H7 (cell line): ENCODE data around the gene IRGQ. TPM values are rescaled to one million over a fixed set of nuclear protein-coding genes. Genes with fewer than 3 reads are reported as not detected.
"Not testable (repeated sequence)": the region's sequence is repeated elsewhere in the genome, so short reads cannot be mapped to it uniquely, and the experiment has no call there.

Experiments
- DNase-seq: peaks from one replicate; pipeline ENCODE4 v3.0.0; 2012
- H3K27me3 ChIP-seq: 2 replicates; pipeline ENCODE4 v1.6.0; 2011; ENCODE audit warnings: mild to moderate bottlenecking, low read length; ENCODE audit not compliant: control insufficient read depth, insufficient read depth
- H3K36me3 ChIP-seq: replicated peaks from 2 replicates; pipeline ENCODE4 v1.5.1; 2011; ENCODE audit warnings: low read length; ENCODE audit not compliant: control insufficient read depth, insufficient read depth
- H3K4me3 ChIP-seq: 2 replicates; pipeline ENCODE4 v1.5.1; 2011; ENCODE audit warnings: low read depth, mild to moderate bottlenecking, control low read depth, low read length, moderate library complexity; ENCODE audit not compliant: insufficient read depth
- total RNA-seq: library from RNA; depleted of rRNA; stranded (reverse); fragments of >200 nt; shearing (Covaris generic); gene quantifications from 2 replicates; pipeline ENCODE4 v1.2.3, GENCODE V29; 2014

Gene IRGQ
- total RNA-seq, 1 experiment from 2014 or later, result 16.5 TPM

- DNase-seq, result no peak
- peaks cover 14% of the 10 kb centered on the region for H3K36me3 ChIP-seq
- H3K27me3 ChIP-seq, result no peaks in the 10 kb centered on the region
- H3K4me3 ChIP-seq, result no peak overlapping the region
These were observed 1.9 kb upstream of the IRGQ start for GRCh38 chr19:43597876-43598275.

- H3K27me3 ChIP-seq, result no peaks in the 10 kb centered on the region
- peak overlapping the region; percentile 75 for H3K4me3 ChIP-seq
- peaks cover 14% of the 10 kb centered on the region for H3K36me3 ChIP-seq
- no peak for DNase-seq
These were observed 1.0 kb upstream of the IRGQ start for GRCh38 chr19:43596842-43597461.

GRCh38 chr19:43595605-43595998 lies 332 bp downstream of the IRGQ start:
- DNase-seq, result no peak
- Histone ChIP-seq H3K4me3 (peak overlapping the region; percentile 43), H3K36me3 (peaks cover 14% of the 10 kb centered on the region), H3K27me3 (no peaks in the 10 kb centered on the region)

- Histone ChIP-seq H3K27me3 (no peaks in the 10 kb centered on the region), H3K4me3 (peak overlapping the region; percentile 43), H3K36me3 (peaks cover 12% of the 10 kb centered on the region)
- peak; percentile 89 for DNase-seq
These were observed 977 bp downstream of the IRGQ start for GRCh38 chr19:43594710-43595604.

GRCh38 chr19:43594081-43594697 lies 1.7 kb downstream of the IRGQ start:
- Histone ChIP-seq H3K36me3 (peaks cover 10% of the 10 kb centered on the region), H3K4me3 (no peak overlapping the region), H3K27me3 (no peaks in the 10 kb centered on the region)
- no peak for DNase-seq

- H3K4me3 ChIP-seq, result no peak overlapping the region
- H3K27me3 ChIP-seq, result no peaks in the 10 kb centered on the region
- no peak for DNase-seq
- peaks cover 12% of the 10 kb centered on the region for H3K36me3 ChIP-seq
These were observed 3.1 kb downstream of the IRGQ start for GRCh38 chr19:43592800-43593350.

GRCh38 chr19:43591904-43592772 lies 3.8 kb downstream of the IRGQ start:
- DNase-seq, result no peak
- H3K36me3 ChIP-seq, result peaks cover 12% of the 10 kb centered on the region
- no peaks in the 10 kb centered on the region for H3K27me3 ChIP-seq
- no peak overlapping the region for H3K4me3 ChIP-seq

- Histone ChIP-seq H3K36me3 (peaks cover 12% of the 10 kb centered on the region), H3K27me3 (no peaks in the 10 kb centered on the region), H3K4me3 (no peak overlapping the region)
- no peak for DNase-seq
These were observed 6.3 kb downstream of the IRGQ start for GRCh38 chr19:43589678-43590077.

GRCh38 chr19:43589277-43589676 lies 6.7 kb downstream of the IRGQ start:
- H3K36me3 ChIP-seq, result peaks cover 12% of the 10 kb centered on the region
- no peaks in the 10 kb centered on the region for H3K27me3 ChIP-seq
- no peak overlapping the region for H3K4me3 ChIP-seq
- DNase-seq, result no peak

GRCh38 chr19:43587029-43587428 lies 8.9 kb downstream of the IRGQ start:
- H3K36me3 ChIP-seq, H3K27me3 ChIP-seq, H3K4me3 ChIP-seq, DNase-seq: not testable (repeated sequence)

GRCh38 chr19:43586346-43586745 lies 9.6 kb downstream of the IRGQ start:
- DNase-seq, result no peak
- Histone ChIP-seq H3K4me3 (no peak overlapping the region), H3K27me3 (no peaks in the 10 kb centered on the region), H3K36me3 (peaks cover 4% of the 10 kb centered on the region)

- no peak overlapping the region for H3K4me3 ChIP-seq
- no peak for DNase-seq
- H3K27me3 ChIP-seq, result no peaks in the 10 kb centered on the region
- peaks cover 4% of the 10 kb centered on the region for H3K36me3 ChIP-seq
These were observed 11.4 kb downstream of the IRGQ start for GRCh38 chr19:43584484-43584883.

- H3K36me3 ChIP-seq, result no peaks in the 10 kb centered on the region
- H3K27me3 ChIP-seq, result no peaks in the 10 kb centered on the region
- DNase-seq, result no peak
- H3K4me3 ChIP-seq, result no peak overlapping the region
These were observed 13.4 kb downstream of the IRGQ start for GRCh38 chr19:43582495-43582894.

- no peak overlapping the region for H3K4me3 ChIP-seq
- no peaks in the 10 kb centered on the region for H3K27me3 ChIP-seq
- DNase-seq, result no peak
- H3K36me3 ChIP-seq, result no peaks in the 10 kb centered on the region
These were observed 14.5 kb downstream of the IRGQ start for GRCh38 chr19:43581467-43581866.
